Measurements from ENCODE around the gene ABHD17C.

DNA sequence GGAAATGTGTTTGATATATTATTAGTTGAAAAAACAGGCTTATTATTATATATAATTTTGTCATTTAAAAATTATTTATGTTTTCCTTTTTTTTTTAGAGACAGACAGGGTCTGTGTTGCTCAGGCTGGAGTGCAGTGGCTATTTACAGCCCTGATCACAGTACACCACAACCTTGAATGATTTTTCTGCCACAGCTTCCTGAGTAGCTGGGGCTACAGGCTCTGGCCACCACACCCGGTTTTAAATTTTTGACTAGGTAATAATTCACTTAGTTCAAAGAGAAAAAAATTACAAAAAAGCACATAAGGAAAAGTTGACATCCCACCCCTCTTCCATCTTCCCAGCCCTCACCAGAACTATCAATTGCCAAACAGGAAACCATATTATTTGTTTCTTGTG, 79.4 kb downstream of the ABHD17C start:
- TF ChIP-seq, protein P1, sequence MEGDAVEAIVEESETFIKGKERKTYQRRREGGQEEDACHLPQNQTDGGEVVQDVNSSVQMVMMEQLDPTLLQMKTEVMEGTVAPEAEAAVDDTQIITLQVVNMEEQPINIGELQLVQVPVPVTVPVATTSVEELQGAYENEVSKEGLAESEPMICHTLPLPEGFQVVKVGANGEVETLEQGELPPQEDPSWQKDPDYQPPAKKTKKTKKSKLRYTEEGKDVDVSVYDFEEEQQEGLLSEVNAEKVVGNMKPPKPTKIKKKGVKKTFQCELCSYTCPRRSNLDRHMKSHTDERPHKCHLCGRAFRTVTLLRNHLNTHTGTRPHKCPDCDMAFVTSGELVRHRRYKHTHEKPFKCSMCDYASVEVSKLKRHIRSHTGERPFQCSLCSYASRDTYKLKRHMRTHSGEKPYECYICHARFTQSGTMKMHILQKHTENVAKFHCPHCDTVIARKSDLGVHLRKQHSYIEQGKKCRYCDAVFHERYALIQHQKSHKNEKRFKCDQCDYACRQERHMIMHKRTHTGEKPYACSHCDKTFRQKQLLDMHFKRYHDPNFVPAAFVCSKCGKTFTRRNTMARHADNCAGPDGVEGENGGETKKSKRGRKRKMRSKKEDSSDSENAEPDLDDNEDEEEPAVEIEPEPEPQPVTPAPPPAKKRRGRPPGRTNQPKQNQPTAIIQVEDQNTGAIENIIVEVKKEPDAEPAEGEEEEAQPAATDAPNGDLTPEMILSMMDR (IDR thresholded peaks at IDR 0.05) = no peak
- TF ChIP-seq POLR2A (IDR thresholded peaks at IDR 0.05) = no peak
